Colon (tissue), 2 donors: Measurements from ENCODE around the gene TMEFF1.
"Not testable (repeated sequence)": the region's sequence is repeated elsewhere in the genome, so short reads cannot be mapped to it uniquely, and the experiment has no call there.

Experiments used
- FAIRE-seq: peaks from 2 replicates; lab custom pipeline; 2012; peaks lifted over from hg19 to GRCh38; lab: Jason Lieb, UNC
- donor health status: control.
- donor health status: control.

TMEFF1 gene

GRCh38 chr9:100472788-100473275 lies at the start of gene TMEFF1:
TSS of gene TMEFF1 (plus strand) at chr9:100473149. CDS start at chr9:100473545, 396 bp downstream.
- no peak for FAIRE-seq

GRCh38 chr9:100425758-100426157 lies 47.2 kb upstream of the TMEFF1 start:
- no peak for FAIRE-seq

DNA sequence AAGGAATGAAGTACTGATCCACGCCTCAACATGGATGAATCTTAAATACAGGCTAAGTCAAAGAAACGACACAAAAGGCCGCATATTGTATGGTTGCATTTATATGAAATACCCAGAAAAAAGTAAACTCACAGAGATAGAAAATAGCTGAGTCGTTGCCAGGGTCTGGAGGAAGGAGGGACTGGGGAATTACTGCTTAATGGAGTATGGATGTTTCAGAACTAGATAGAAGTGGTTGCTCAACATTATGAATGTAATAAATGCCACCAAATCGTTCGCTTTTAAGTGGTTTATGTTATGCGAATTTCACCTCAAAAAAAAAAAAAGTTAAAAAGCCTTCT lies 46.8 kb upstream of the TMEFF1 start:
- no peak for FAIRE-seq

GRCh38 chr9:100426530-100427365 lies 46.2 kb upstream of the TMEFF1 start, which contains the start of gene MSANTD3:
TSS of gene MSANTD3 (plus strand) at chr9:100427143. CDS start at chr9:100441939, 14,796 bp downstream.
- no peak for FAIRE-seq

- FAIRE-seq, result no peak
These were observed 45.3 kb upstream of the TMEFF1 start for GRCh38 chr9:100427366-100428263.

- no peak for FAIRE-seq
These were observed 43.9 kb upstream of the TMEFF1 start for GRCh38 chr9:100428871-100429654.

DNA sequence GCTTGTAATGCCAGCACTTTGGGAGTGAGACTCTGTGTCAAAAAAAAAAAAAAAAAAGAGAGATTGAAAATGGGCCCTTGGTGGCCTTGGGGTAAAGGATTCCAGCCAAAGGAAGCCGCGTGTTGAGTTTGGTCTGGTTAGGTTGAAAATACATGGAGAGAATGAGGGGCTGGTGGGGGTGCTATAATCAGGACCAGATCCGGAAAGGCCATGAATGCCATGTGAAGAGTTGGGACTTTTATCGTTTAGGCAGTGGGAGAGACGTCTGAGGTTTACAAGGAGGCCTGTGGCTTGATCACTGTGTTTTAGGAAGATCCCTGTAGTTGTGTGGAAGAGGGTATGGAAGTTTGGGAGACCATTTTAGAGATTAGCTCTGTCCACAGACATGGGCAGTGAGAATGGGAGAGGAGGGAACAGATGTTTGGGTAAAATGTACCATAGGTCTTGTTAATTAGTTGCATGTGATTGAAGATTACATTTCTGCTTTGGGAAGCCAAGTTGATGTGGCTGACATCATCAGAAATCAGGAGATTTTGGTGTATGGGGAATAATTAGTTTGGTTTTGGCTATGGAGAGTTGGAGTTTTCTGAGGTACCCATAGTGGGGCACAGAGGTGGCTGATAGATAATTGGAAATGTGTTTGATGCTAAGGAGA lies 42.5 kb upstream of the TMEFF1 start:
- FAIRE-seq, result no peak

DNA sequence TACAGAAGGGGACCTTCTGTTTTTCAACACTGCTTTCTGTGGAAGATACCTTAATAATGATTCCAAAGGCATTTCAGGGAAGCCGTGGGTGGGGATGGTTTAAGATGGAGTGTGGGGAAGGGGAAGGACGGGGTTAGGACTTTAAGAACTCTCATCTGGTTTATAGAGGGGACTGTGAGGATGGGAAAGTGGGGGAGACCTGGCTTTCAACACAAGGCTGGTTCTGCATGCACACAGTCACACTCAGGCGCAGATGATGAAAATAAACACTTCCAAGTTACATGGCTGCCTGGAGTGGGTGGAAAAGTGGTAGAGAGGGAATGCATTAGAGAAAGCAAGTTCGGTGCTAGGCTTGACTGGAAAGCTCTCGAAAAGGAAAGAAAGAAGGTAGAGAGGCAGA lies 41.1 kb upstream of the TMEFF1 start:
- no peak for FAIRE-seq

DNA sequence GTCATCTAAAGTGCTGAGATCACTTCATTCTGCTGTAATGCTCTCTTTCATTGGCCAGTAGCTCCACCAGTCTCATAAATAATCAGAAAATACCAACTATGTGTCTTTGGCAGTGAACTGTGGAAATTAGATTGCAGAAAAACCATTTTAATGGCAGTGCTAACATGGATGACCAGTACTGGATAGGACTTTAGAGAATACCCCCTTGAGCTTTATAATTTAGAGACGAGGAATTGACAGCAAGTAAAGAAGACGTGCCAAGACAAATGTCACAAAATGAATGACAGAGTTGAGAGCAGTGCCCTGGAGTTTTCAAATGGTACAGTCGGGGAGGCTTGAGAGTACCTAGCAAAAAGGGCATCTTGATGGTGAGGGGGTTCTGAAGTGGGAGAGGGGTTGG lies 40.2 kb upstream of the TMEFF1 start:
- no peak for FAIRE-seq

DNA sequence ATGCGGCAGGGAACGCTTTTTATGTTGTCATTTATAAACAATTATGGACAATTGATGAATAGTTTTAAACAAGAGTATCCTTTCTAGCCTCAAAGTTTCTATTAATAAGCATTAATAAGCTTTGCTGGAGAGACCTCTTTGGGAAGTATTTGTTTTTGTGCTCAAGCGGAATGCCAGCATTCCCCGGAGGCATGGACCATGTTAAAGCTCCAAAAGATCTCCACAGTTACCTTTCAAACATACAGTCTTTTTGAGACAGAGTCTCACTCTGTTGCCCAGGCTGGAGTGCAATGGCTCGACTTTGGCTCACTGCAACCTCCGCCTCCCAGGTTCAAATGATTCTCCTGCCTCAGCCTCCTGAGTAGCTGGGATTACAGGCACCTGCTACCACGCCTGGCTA lies 36.4 kb upstream of the TMEFF1 start:
- no peak for FAIRE-seq

- no peak for FAIRE-seq
These were observed 34.8 kb upstream of the TMEFF1 start for GRCh38 chr9:100437860-100438805.

- FAIRE-seq, result no peak
These were observed 32.9 kb upstream of the TMEFF1 start for GRCh38 chr9:100440071-100440470.

GRCh38 chr9:100440487-100440886 lies 32.5 kb upstream of the TMEFF1 start:
- not testable (repeated sequence) for FAIRE-seq

DNA sequence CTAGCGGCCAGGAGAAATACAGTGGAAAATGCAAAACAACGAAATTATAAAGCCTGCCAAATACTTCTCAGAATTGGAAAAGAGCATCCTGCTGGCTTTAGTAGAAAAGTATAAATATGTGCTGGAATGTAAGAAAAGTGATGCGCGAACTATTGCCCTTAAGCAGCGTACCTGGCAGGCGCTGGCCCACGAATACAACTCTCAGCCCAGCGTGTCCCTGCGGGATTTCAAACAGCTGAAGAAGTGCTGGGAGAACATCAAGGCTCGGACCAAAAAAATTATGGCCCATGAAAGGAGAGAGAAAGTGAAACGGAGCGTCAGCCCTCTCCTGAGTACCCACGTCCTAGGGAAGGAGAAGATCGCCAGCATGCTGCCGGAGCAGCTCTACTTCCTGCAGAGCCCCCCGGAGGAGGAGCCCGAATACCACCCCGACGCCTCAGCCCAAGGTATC lies 31.0 kb upstream of the TMEFF1 start:
- no peak for FAIRE-seq

DNA sequence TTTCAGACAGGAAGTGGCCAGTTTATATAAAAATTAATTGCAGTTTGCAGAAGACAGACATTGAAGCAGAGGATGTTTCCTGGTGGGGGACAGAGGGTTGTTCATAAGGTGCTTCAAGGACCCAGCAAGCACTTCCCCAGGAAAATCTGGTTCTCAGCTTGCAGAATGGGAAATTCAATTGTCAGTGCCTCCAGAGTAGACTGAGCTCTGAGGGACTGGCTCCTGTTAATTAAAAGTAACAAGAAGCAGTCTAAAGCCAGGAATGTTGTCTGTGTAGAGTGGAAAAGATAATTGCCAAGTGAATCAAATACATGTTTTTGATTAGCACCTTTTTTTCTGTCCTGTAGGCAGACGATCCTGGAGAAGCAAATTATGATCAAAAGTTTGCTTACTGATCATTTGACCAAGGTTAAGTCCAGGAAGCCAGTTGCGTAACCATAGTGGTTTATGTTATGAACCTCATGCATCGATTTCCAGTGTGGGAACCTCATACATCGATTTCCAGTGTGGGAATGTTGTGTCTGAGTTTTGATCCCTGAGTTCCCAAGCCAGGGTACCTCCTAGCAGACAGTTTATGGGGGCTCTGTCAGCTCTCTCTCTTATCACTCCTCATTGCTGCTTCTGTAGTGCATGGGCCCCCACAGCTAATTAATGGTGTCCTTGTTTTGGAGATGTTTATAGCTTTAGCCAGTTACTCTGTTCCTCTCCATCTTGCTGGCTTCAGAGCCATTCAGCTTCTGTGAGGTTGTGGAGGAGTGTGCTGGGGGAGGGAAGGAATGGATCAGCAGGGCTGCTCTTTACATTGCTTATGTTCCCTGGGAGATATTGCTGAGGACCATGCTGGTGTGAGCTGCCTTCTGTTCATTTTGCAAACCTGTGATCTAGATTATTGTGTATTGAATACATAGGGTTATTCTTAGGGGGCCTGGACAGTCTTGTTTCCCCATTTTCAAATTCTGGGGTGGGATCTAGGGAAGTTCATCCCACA lies 28.9 kb upstream of the TMEFF1 start:
- FAIRE-seq, result no peak

- FAIRE-seq, result no peak
These were observed 27.6 kb upstream of the TMEFF1 start for GRCh38 chr9:100445161-100445902.

GRCh38 chr9:100445903-100446549 lies 26.9 kb upstream of the TMEFF1 start:
- FAIRE-seq, result no peak

GRCh38 chr9:100447041-100447440 lies 25.9 kb upstream of the TMEFF1 start:
- FAIRE-seq, result no peak
